SH-SY5Y (cell line): ENCODE data around the gene HOXB7.

Source experiments
- GATA2 ChIP-seq: IDR thresholded peaks from 2 replicates; pipeline ENCODE4 v1.6.1; 2011; ENCODE audit warnings: mild to moderate bottlenecking, low read depth, low read length
- GATA3 ChIP-seq: IDR thresholded peaks from 2 replicates; pipeline ENCODE4 v1.6.1; 2011; ENCODE audit warnings: low read depth, mild to moderate bottlenecking, low read length, moderate library complexity

HOXB7 gene

DNA sequence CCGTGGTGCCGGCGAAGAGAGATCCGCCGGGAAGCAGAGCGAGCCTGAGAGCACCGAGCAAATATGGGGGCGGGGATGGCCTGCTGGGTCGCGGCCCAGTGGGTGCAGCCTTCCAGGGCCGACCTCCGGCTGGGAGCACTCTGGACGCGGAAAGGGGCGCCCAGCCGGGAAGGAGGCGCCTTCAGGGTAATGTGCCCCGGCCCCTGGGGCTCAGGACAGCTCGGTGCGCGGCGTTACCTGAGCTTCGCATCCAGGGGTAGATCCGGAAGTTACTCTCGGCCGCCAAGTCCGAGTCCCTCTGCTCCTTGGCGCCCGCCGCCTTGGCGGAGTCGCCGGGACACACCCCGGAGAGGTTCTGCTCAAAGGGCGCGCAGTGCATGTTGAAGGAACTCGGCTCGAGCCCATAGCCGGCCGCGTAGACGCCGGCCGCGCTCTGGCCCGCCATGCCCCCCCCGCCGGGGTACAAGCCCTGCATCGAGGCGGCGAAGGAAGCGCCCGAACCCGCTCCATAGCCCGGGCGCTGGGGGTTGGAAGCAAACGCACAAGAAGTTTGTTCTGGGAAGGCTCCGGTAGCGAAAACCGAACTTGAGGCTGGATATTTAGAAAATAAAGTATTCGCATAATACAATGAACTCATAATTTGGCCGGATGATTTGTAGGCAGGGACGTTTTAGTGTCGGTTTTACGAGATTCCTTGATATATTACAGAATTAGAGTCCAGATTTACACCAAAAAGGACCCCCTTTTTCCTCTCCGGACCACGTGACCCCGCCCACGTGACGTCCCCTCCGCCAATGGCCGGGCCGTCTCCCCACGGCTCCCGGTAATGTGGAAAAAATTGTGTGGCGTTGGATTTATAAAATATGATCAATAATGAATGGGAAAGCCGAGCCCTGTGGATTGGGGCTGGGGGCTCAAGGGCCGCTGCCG, at the start of gene HOXB7:
HOXB7 (minus strand) TSS at position 736 of the 930 bp plus-strand sequence; CDS start at position 637, 99 bp downstream.
- no peak for TF ChIP-seq GATA3
- TF ChIP-seq GATA2: no peak

- no peak for TF ChIP-seq GATA3
- no peak for TF ChIP-seq GATA2
These were observed 45.1 kb upstream of the HOXB7 start for GRCh38 chr17:48655913-48656312.

DNA sequence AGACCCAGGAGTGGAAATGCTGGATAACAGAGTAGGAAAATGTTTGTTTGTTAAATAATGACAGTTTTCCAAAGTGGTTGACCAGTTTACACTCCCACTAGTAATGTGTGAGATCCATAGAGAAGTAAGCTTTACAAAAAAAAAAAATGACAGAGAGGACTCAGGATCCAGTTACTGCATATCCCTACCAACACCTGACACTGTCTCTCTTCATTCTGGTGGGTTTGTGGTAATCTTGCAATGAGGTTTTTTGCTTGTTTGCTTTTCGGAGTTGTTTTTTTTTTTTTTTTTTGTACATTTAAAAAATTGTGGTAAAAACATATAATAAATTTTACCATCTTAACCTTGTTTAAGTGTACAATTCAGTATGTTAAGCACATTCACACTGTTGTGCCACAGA, 38.9 kb upstream of the HOXB7 start:
- TF ChIP-seq GATA2 (no peak), GATA3 (no peak)

DNA sequence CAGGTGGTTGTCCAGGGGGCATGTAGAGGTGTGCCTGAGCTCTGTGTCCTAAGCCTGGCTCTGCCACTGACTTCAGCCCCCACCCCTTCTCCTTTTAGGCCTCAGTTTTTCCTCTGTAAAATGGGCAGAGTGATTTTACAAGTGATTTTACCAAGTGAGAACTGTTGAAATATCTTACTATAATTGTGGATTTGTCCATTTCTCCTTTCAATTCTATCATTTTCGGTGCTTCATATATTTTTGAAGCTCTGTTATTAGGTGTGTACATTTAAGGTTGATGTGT, 37.1 kb upstream of the HOXB7 start:
- TF ChIP-seq GATA3 (no peak), GATA2 (no peak)

DNA sequence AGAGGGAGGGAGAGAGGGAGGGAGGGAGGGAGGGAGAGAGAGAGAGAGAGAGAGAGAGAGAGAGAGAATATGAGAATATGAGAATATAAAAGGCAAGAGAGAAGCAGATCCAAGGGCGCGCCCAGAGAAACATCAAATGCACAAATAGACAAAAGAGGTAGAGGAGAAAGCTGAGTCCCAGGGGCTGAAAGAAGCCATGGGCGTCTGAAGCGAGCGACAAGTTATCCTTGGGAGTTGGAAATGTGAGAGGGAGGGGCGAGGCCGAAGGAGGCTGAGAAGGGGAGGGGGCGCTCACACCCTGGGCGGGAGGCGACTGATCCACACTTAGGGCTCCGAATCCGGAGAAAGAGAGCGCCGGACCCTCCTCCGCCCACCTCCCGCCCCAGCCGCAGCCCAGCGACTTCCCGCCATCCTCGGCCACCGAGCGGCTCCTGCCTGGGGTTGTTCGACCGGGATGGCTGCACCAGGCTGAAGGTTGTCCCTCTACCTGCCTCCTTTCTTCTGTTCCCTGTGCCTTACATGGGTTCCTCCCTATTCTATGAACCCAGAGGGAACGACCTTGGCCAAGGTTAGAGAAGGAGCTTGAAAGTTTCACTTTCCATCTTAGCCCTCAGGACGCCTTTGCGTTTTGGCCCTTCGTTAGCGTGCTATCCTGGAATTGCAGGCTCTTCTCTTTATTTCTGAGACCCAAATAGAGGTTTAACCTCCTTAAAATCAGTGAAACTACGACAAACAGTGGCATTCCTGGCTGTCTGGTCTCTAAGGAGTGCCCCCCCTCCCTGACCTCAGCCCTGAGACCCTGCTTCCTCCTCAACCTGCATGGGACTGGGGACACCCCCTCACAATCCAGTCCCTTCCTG, 36.5 kb upstream of the HOXB7 start:
- TF ChIP-seq GATA3: no peak
- no peak for TF ChIP-seq GATA2

DNA sequence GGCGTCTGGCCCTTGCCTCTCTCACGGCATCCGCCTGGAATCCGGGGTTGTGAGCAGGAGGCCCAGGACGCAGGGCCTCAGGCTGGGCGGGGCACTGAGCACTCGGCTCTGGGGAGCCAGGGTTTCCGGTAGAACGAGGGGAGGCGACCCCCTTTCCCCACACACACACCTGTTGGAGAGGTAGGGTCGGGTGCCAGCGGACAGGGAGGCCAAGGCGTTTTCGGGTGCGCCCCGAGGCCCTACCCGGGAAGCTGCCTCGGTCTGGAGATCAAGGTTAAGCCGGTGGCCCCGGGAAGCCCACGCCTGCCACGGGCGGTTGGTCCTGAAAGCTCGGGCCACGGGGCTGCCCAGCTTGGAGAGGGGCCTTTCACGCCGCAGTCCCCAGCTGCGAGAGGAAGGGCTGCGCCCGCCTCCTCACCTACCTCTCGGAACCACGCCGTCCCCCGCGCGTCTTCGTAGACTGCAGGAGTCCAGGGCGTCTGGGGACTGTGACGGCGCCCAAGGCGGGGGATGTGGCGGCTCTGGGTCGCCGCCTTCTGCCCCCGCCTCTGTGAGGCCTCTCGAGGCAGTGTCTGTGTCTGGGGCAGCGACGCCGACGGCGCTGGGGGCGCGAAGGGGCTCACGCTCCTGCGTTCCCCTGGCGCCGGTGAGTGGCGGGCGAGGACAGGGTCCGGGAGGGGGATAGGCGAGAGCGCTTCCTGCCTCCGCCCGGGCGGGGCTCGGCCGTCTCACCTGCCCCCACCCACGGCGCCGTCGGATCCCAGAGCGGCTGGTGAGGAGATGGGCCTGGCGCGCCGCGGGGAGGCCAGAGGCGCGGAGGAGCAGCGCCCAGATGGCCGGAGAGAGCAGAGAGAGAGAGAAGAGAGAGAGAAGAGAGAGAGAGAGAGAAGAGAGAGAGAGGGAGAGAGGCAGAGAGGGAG, 35.6 kb upstream of the HOXB7 start:
- TF ChIP-seq GATA2 (no peak), GATA3 (no peak)

DNA sequence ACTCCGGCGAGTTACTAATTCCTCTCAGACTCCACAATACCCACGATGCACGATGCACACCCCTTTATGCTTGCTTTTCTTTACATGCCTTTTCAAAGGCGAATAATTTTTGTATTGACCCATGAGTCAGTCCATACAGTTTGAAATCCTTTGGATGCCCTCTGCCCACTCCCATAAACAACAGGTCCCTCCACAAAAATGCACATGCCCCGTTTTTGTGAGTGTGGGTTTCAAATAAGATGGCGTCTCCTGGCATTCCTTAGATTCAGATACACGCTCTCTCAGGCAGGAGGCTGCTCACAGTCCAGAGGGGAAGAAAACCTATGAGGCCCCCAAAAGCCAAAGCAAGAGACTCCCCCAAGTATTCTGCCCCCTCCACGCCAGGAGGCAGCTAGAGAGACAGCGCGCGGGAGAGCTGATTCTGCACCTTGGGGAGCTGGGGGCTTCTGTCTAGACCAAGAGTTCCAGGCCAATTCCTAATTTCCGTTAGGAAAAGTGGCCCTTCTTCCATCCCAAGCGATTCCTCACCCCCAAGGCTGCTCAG, 34.9 kb upstream of the HOXB7 start:
- TF ChIP-seq GATA3: no peak
- TF ChIP-seq GATA2: no peak

DNA sequence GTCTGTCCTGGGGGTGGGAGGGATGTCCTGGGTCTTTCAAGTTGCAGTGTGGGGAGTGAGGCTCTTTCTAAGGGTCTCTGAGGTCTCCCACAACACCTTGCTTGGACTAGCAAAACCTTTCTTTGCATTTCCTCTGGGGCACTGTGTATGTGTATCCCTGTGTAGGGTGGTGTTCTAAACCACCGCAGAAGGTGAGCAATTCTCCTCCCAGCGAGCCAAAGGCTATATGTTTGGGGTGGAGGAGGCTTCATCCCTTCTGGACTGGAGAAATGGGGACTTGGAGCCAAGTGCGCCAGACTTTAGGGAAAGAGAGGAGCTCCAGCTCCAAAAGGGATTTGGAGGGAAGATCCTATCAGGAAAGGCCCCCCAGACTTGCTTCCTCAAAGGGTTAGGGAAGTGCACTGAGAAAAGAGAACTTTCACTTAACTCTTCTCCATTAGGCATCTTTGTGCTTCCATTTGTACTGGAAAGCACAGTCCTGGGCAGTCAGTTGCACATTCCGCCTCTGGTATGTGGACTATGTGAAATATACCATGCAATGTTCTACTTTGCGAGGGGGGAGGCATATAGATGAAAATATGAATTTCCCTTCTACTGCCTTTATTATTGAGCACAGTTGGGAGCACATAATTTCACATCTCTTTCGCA, 34.2 kb upstream of the HOXB7 start:
- no peak for TF ChIP-seq GATA2

- no peak for TF ChIP-seq GATA3
- no peak for TF ChIP-seq GATA2
These were observed 33.3 kb upstream of the HOXB7 start for GRCh38 chr17:48644159-48644558.

DNA sequence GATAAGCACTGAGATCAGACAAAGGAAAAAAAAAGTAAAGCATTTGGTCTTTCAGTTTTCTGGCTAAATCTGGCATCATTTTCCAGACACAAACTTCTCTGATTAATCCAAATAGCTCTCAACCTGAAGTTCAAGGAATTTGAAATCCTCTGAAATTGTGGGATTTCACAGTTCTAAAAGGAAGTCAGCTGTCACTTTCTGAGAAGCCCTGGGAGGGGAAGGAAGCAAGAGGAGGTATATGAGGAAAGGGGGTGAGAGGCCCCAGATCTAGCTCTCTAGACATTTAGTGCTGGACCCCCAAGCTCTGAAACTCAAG, 32.8 kb upstream of the HOXB7 start:
- TF ChIP-seq GATA2 (no peak), GATA3 (no peak)

DNA sequence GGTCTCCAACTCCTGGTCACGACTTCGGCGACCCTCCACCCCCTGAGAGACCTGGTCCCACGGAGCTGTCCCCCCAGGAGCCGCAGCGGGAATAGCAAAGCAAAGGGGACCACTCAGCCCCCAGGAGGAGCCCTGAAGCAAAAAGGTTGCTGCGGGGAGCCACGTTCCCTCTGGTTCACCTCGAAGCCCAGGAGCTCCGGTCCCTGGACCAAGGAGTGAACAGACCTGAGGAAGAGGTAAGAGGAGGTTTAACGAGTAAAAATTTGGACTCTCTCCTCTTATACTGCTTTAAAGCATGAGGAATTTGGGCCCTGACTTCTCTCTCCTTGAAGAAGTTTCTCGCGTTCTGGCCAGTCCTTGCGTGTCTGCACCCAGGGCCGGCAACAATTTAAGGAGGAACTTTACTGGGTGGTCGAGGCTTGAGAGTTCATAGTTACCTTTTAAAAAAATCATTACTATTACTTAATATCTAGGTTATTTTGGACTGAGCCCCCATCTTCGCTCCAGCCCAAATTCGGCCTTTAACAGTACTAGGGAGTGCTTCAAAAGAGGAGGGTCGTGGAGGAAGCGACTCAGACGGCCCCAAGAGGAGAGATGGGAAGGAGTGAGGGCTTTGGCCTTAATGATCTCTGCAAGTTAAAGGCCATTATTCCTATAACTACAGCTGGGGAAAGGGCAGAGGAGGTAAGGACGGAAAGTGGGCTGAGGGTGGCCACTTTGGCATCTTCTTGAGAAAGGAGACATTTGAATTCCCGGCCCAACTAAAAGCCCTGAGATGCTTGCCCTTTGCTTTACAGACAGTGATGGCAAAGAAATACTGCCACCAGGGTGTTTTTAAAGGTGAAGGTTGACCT, 32.3 kb upstream of the HOXB7 start:
- no peak for TF ChIP-seq GATA3
- TF ChIP-seq GATA2: no peak

GRCh38 chr17:48642059-48642842, 31.4 kb upstream of the HOXB7 start:
- no peak for TF ChIP-seq GATA2
- no peak for TF ChIP-seq GATA3
